Activated B cell treated with CpG ODN at 0.5 μM for 24 hours (primary cell): ENCODE data around the gene TMEM150B. TPM values are rescaled to one million over a fixed set of nuclear protein-coding genes. Genes with fewer than 3 reads are reported as not detected.

Source experiments
- ATAC-seq: fragments of 200-7000 bp; cut with Tn5 transposase; one replicate; pipeline ENCODE4 v1.10.0; 2021; ENCODE audit warnings: low read depth, mild to moderate bottlenecking, moderate library complexity
- CTCF ChIA-PET: fragments of 350-600 bp; sonication (Branson Sonifier 250); formaldehyde crosslinking; loops from one replicate; lab custom pipeline; 2021; ENCODE audit warnings: antibody characterized with exemption; lab: Charles Lee
- POLR2A ChIA-PET: fragments of 350-600 bp; sonication (Branson Sonifier 250); formaldehyde crosslinking; loops from one replicate; lab custom pipeline; 2021; ENCODE audit warnings: antibody characterized with exemption; lab: Charles Lee
- DNase-seq: peaks from one replicate; pipeline ENCODE4 v3.0.0; 2022
- H3K27ac Mint-ChIP-seq: one replicate; pipeline ENCODE4 v1.8.0; 2020; ENCODE audit warnings: mixed read lengths
- H3K27me3 Mint-ChIP-seq: one replicate; pipeline ENCODE4 v1.8.0; 2021; ENCODE audit warnings: mixed read lengths
- H3K36me3 Mint-ChIP-seq: one replicate; pipeline ENCODE4 v1.8.0; 2021; ENCODE audit warnings: low read depth, mixed read lengths
- H3K4me1 Mint-ChIP-seq: one replicate; pipeline ENCODE4 v1.8.0; 2021; ENCODE audit warnings: mixed read lengths
- H3K4me3 Mint-ChIP-seq: one replicate; pipeline ENCODE4 v1.8.0; 2020; ENCODE audit warnings: mild to moderate bottlenecking, mixed read lengths
- H3K9me3 Mint-ChIP-seq: one replicate; pipeline ENCODE4 v1.8.0; 2020; ENCODE audit warnings: mixed read lengths
- intact Hi-C: fragments of 100-400 bp; cut with micrococcal nuclease; formaldehyde crosslinking; loops from one replicate; pipeline ENCODE4 v1.15.1; 2024
- total RNA-seq: library from RNA; stranded (reverse); gene quantifications from 2 replicates; pipeline ENCODE4 v1.2.3, GENCODE V29; 2022
- TF ChIP-seq, protein P1 (sequence below): fragments of 200-600 bp; IDR thresholded peaks from one replicate; pipeline ENCODE4 v1.8.0; 2022; ENCODE audit warnings: antibody characterized with exemption, mild to moderate bottlenecking

The TMEM150B gene
- total RNA-seq, 1 donor from 2014 or later = not detected

DNA sequence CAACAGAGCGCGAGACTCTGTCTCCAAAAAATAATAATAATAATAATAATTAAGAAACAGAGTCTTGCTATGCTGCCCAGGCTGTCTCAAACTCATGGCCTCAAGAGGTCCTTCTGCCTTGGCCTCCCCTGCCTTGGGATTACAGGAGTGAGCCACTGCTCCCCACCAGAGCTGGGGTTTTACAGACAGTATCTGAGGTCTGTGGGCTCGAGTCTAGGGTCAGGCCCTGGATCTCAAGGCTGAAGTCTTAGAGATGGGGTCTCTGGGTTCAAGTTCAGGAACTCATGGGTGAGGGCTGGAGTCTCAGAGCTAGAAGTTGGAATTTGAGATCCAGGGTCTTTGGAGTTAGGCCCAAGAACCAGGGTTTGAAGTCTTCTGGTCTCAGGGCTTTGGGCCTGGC, 41.6 kb upstream of the TMEM150B start:
- TF ChIP-seq, protein P1, sequence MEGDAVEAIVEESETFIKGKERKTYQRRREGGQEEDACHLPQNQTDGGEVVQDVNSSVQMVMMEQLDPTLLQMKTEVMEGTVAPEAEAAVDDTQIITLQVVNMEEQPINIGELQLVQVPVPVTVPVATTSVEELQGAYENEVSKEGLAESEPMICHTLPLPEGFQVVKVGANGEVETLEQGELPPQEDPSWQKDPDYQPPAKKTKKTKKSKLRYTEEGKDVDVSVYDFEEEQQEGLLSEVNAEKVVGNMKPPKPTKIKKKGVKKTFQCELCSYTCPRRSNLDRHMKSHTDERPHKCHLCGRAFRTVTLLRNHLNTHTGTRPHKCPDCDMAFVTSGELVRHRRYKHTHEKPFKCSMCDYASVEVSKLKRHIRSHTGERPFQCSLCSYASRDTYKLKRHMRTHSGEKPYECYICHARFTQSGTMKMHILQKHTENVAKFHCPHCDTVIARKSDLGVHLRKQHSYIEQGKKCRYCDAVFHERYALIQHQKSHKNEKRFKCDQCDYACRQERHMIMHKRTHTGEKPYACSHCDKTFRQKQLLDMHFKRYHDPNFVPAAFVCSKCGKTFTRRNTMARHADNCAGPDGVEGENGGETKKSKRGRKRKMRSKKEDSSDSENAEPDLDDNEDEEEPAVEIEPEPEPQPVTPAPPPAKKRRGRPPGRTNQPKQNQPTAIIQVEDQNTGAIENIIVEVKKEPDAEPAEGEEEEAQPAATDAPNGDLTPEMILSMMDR = no peak
- Mint-ChIP-seq H3K36me3 (no peaks in the 10 kb centered on the region), H3K27ac (no peak overlapping the region), H3K4me3 (no peak overlapping the region), H3K9me3 (no peaks in the 10 kb centered on the region), H3K27me3 (peaks cover 26% of the 10 kb centered on the region), H3K4me1 (peaks cover 7% of the 10 kb centered on the region)
- POLR2A ChIA-PET = no interaction called here
- CTCF ChIA-PET = no interaction called here
- ATAC-seq = no peak
- no peak for DNase-seq
- intact Hi-C loops = no loop called here

DNA sequence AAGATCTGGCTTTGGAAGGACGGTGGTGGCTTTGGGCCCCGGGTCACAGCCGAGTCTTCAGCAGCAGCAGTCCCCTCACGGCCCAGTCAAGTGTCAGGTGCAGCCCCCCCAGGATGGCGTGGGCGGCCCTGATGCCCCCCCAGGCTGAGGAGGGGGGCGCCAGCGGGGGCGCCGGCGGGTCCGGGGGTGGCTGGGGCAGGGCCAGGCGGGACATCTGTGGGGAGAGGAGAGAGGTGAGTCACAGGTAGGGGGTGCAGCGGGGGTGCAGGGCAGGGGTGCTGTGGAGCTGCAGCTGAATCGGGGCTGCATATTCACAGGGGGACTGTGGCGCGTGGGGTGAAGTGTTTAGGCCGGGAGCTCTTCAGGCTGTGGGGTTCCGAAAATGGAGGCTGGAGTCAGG, 40.8 kb upstream of the TMEM150B start:
- DNase-seq = no peak
- Mint-ChIP-seq H3K9me3 (no peaks in the 10 kb centered on the region), H3K4me3 (no peak overlapping the region), H3K27me3 (peaks cover 18% of the 10 kb centered on the region), H3K27ac (no peak overlapping the region), H3K4me1 (peaks cover 7% of the 10 kb centered on the region), H3K36me3 (no peaks in the 10 kb centered on the region)
- TF ChIP-seq, protein P1 = no peak
- intact Hi-C loops = no loop called here
- no peak for ATAC-seq
- CTCF ChIA-PET = no interaction called here
- POLR2A ChIA-PET = no interaction called here

DNA sequence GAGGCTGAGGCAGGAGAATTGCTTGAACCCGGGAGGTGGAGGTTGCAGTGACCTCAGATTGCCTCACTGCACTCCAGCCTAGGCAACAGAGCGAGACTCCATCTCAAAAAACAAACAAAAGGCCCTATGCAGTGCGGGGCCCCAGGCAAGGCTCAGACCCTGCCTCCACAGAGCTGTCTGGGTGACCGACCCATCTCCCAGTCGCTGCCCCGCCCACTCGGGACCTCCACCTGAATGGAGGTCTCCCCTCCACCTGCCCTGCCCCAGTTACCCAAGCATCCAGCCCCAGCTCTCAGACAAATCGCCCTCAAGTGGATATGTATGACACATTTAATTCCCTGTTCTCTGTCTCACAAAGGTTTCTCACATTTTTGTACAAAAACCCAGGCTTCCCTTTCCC, 40.1 kb upstream of the TMEM150B start:
- CTCF ChIA-PET = no interaction called here

DNA sequence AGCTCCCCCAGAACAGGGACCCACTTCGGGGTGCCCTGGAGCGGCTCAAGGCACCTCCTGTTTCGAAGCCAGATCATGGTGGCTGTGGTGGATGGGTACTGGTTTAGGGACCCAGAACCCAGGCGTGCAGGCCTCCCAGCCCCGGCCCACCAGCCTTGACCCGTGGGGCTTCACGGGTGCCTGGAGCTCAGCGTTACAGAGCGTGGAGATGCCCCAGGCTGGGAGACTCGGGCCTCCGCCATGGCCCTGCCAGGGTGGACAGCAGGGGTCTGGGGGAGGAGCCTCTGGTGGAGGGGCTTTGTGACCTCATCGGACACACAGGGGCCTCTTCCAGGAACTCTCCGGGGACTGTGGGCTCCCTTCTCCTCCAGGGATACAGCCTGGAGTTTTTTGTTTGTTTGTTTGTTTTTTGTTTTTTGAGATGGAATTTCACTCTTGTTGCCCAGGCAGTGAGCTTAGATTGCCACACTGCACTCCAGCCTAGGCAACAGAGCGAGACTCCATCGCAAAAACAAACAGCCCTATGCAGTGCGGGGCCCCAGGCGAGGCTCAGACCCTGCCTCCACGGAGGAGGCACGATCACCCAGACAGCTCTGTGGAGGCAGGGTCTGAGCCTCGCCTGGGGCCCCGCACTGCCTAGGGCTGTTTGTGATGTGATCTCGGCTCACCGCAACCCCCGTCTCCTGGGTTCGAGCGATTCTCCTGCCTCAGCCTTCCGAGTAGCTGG, 38.0 kb upstream of the TMEM150B start, which contains the start of gene GARIN5B:
TSS of gene GARIN5B (minus strand) at position 271 of the 727 bp plus-strand sequence. CDS start at position 77, 194 bp downstream.
- Mint-ChIP-seq H3K9me3 (no peaks in the 10 kb centered on the region), H3K4me1 (no peaks in the 10 kb centered on the region), H3K4me3 (no peak within 1 kb of the TSS), H3K27ac (no peak within 1 kb of the TSS), H3K27me3 (peaks cover 10% of the 10 kb centered on the region), H3K36me3 (no peaks in the 10 kb centered on the region)
- DNase-seq (no peak), ATAC-seq (no peak)
- TF ChIP-seq, protein P1 = no peak
- intact Hi-C loops = no loop called here
- CTCF ChIA-PET = no interaction called here
- POLR2A ChIA-PET = interaction anchor here (0.6 kb wide), 2 partner anchors 25 to 117 kb away, joined by 3 to 5 read pairs; no protein-coding TSS in a partner anchor

More for the DNA sequence above, 40.1 kb upstream of the TMEM150B start:
- ATAC-seq = no peak
- no peak for DNase-seq
- H3K4me3 Mint-ChIP-seq = no peak overlapping the region
- H3K4me1 Mint-ChIP-seq = peaks cover 4% of the 10 kb centered on the region
- POLR2A ChIA-PET = no interaction called here
- H3K9me3 Mint-ChIP-seq = no peaks in the 10 kb centered on the region
- H3K36me3 Mint-ChIP-seq = no peaks in the 10 kb centered on the region
- TF ChIP-seq, protein P1 = no peak
- H3K27me3 Mint-ChIP-seq = peaks cover 12% of the 10 kb centered on the region
- no peak overlapping the region for H3K27ac Mint-ChIP-seq
- intact Hi-C loops = no loop called here

DNA sequence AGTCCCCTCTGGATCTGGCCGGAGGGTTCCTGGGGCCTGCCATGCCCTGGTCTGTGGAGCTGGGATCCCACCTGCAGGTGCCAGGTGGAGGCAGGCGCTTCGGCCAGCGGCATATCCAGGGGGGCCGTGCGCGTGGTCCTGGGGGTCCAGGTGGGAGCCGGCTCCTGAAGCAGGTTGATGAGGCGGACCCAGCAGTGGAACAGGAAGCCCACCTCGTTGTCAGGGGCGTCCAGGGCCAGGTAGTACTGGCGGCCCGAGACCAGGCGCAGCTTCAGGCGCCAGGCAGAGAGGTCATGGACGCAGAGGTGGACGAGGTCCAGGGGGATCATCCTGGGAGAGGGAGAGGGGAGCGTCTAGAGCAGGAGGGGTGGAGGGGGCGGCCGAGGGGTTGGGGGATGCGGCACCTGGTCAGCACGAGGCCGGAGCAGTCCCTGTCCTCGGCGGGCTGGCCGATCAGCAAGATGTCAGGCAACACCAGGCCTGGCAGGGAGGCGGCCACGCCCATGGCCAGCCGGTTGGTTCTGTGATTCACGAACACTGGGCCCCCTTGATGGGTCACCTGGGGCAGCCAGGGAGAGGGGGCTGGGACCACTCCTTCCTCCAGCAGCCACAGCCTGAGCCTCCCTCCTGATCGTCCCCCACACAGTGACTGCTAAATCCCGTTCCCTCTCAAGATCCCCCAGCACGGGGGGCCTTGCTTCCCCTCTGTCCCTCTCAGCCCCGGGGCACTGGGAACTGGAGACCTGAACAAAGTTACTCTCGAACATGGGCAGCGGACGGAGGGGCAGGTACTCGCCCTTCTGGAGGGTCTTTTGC, 37.2 kb upstream of the TMEM150B start:
- ATAC-seq (no peak), DNase-seq (no peak)
- Mint-ChIP-seq H3K27ac (no peak overlapping the region), H3K4me1 (no peaks in the 10 kb centered on the region), H3K9me3 (no peaks in the 10 kb centered on the region), H3K27me3 (peaks cover 12% of the 10 kb centered on the region), H3K4me3 (no peak overlapping the region), H3K36me3 (no peaks in the 10 kb centered on the region)
- intact Hi-C loops = no loop called here
- TF ChIP-seq, protein P1 = no peak
- POLR2A ChIA-PET = interaction anchor here (0.6 kb wide), 1 partner anchor 116 kb away, joined by 3 read pairs; no protein-coding TSS in a partner anchor
- CTCF ChIA-PET = no interaction called here
